Hepatocyte (in vitro differentiated cells): ENCODE results near the gene TREML1. TPM values are rescaled to one million over a fixed set of nuclear protein-coding genes. Genes with fewer than 3 reads are reported as not detected.
"Not testable (repeated sequence)": the region's sequence is repeated elsewhere in the genome, so short reads cannot be mapped to it uniquely, and the experiment has no call there.

Experiments used
- DNase-seq: peaks from one replicate; pipeline ENCODE4 v3.0.0-alpha.2; 2016; ENCODE audit warnings: low spot score
- H2AFZ ChIP-seq: fragments of 200-600 bp; sonication (generic); 2 replicates; pipeline ENCODE4 v1.6.0; 2016; ENCODE audit warnings: antibody characterized with exemption, mild to moderate bottlenecking
- H3K27ac ChIP-seq: fragments of 200-600 bp; sonication (generic); 2 replicates; pipeline ENCODE4 v1.5.1; 2016; ENCODE audit warnings: mild to moderate bottlenecking
- H3K27me3 ChIP-seq: fragments of 200-600 bp; sonication (generic); 2 replicates; pipeline ENCODE4 v1.6.1; 2016
- H3K36me3 ChIP-seq: fragments of 200-600 bp; sonication (generic); replicated peaks from 2 replicates; pipeline ENCODE4 v1.5.1; 2016; ENCODE audit warnings: low read depth; ENCODE audit not compliant: insufficient read depth
- H3K4me1 ChIP-seq: fragments of 200-600 bp; sonication (generic); 2 replicates; pipeline ENCODE4 v1.5.1; 2016; ENCODE audit warnings: mild to moderate bottlenecking, moderate library complexity; ENCODE audit not compliant: insufficient read depth
- H3K4me2 ChIP-seq: fragments of 200-600 bp; sonication (generic); 2 replicates; pipeline ENCODE4 v1.6.0; 2016
- H3K4me3 ChIP-seq: fragments of 200-600 bp; sonication (generic); 2 replicates; pipeline ENCODE4 v1.5.1; 2016; ENCODE audit warnings: mild to moderate bottlenecking
- H3K79me2 ChIP-seq: fragments of 200-600 bp; sonication (generic); 2 replicates; pipeline ENCODE4 v1.6.0; 2017; ENCODE audit warnings: mild to moderate bottlenecking
- H3K9me2 ChIP-seq: fragments of 200-600 bp; sonication (generic); replicated peaks from 2 replicates; pipeline ENCODE4 v1.6.0; 2017; ENCODE audit warnings: mild to moderate bottlenecking; ENCODE audit not compliant: insufficient read depth
- H3K9me3 ChIP-seq: fragments of 200-600 bp; sonication (generic); 2 replicates; pipeline ENCODE4 v1.5.1; 2016; ENCODE audit warnings: low read depth, mild to moderate bottlenecking
- H4K20me1 ChIP-seq: fragments of 200-600 bp; sonication (generic); 2 replicates; pipeline ENCODE4 v1.6.0; 2016; ENCODE audit warnings: mild to moderate bottlenecking; ENCODE audit not compliant: insufficient read depth, poor library complexity, severe bottlenecking
- CTCF ChIP-seq: fragments of 200-600 bp; sonication (generic); IDR thresholded peaks from 2 replicates; pipeline ENCODE4 v1.5.1; 2016; ENCODE audit warnings: antibody characterized with exemption, mild to moderate bottlenecking; ENCODE audit not compliant: poor library complexity
- EZH2 ChIP-seq: fragments of 200-600 bp; sonication (generic); IDR thresholded peaks from 2 replicates; pipeline ENCODE4 v1.6.1; 2016; ENCODE audit warnings: antibody characterized with exemption, mild to moderate bottlenecking, borderline replicate concordance
- EZH2phosphoT487 ChIP-seq: fragments of 200-600 bp; sonication (generic); IDR thresholded peaks from one replicate; pipeline ENCODE4 v1.6.1; 2018; ENCODE audit warnings: antibody characterized with exemption, mild to moderate bottlenecking, low read depth, moderate library complexity; ENCODE audit not compliant: unreplicated experiment, severe bottlenecking
- WGBS: methylation state at CpG from one replicate; pipeline ENCODE4 v1.1.6; 2016; ENCODE audit warnings: low lambda C conversion rate; ENCODE audit errors: missing lambda C conversion rate; 5-methylcytosine and 5-hydroxymethylcytosine counted together
- polyA plus RNA-seq: library from polyadenylated mRNA; unstranded; fragments of >200 nt; fragmentation: Nextera tagmentation; extraction: Ambion mirVana; gene quantifications from 2 replicates; pipeline ENCODE4 v1.2.1, GENCODE V29; 2016
- total RNA-seq: library from RNA; depleted of rRNA; stranded (reverse); fragments of >200 nt; gene quantifications from 2 replicates; pipeline ENCODE4 v1.2.3, GENCODE V29; 2014

The TREML1 gene
- total and polyA plus RNA-seq, 2 experiments from 2014 or later, result not detected

DNA sequence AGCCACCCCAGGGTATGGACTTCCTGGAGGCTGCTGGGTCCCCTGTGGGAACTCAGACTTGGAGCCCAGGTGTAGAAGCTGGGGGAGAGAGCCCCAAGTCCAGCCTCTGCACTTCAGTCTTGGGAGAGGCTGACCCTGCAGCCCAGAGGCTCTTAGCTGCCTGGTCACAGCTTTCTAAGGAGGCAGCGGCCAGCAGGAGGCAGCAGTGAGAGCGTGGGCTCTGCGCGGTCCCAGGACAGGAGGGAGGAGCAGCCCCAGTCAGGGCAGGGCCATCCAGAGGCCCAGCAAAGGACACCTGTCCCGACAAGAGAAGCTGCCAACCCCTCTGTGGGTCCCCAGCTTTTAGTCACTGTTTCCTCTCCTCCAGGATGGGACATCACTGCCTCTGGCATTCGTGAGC, 37.4 kb upstream of the TREML1 start:
- Histone ChIP-seq H3K4me3 (no peak overlapping the region), H3K9me3 (no peaks in the 10 kb centered on the region), H3K9me2 (no peaks in the 10 kb centered on the region), H3K4me2 (no peak overlapping the region), H2AFZ (no peak overlapping the region), H3K79me2 (no peaks in the 10 kb centered on the region), H3K36me3 (no peaks in the 10 kb centered on the region), H3K4me1 (no peaks in the 10 kb centered on the region), H4K20me1 (no peaks in the 10 kb centered on the region), H3K27me3 (peaks cover 14% of the 10 kb centered on the region), H3K27ac (no peak overlapping the region)
- TF ChIP-seq CTCF (peak; percentile 48), EZH2phosphoT487 (no peak)
- DNase-seq, result peak; percentile 60
- 20% methylated on average over 6 of the region's 6 CpGs for WGBS

DNA sequence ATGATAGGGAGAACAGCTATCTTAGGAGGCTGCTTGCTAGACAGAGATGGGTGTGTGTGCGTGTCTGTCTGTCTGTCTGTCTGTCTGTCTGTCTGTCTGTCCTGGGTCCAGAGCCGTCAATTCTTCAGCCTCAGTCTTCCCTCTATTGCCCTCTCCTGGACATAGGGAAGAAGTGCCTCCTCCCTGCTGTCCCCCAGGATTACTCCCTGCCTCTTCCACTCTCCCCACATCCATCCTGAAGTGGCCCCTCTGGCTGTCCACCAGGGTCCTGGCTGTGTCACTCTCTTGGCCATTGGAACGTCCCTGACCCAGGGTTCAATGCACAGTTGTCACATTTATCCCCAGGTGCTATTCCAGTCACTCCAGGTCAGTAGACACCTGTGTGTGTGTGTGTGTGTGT, 36.6 kb upstream of the TREML1 start:
- DNase-seq, result no peak
- Histone ChIP-seq H3K4me1 (no peaks in the 10 kb centered on the region), H3K4me2 (no peak overlapping the region), H3K4me3 (no peak overlapping the region), H3K9me3 (no peaks in the 10 kb centered on the region), H3K27me3 (peaks cover 8% of the 10 kb centered on the region), H3K36me3 (no peaks in the 10 kb centered on the region), H3K79me2 (no peaks in the 10 kb centered on the region), H2AFZ (no peak overlapping the region), H3K9me2 (no peaks in the 10 kb centered on the region), H3K27ac (no peak overlapping the region), H4K20me1 (no peaks in the 10 kb centered on the region)
- 84% methylated on average over 3 of the region's 3 CpGs for WGBS
- TF ChIP-seq EZH2phosphoT487 (no peak), EZH2 (no peak), CTCF (no peak)

GRCh38 chr6:41189967-41190366, 35.8 kb upstream of the TREML1 start:
- DNase-seq, result no peak
- Histone ChIP-seq H3K4me2 (no peak overlapping the region), H3K9me3 (no peaks in the 10 kb centered on the region), H3K4me3 (no peak overlapping the region), H3K9me2 (no peaks in the 10 kb centered on the region), H3K36me3 (no peaks in the 10 kb centered on the region), H3K79me2 (no peaks in the 10 kb centered on the region), H3K27ac (no peak overlapping the region), H2AFZ (no peak overlapping the region), H3K4me1 (no peaks in the 10 kb centered on the region), H3K27me3 (no peaks in the 10 kb centered on the region), H4K20me1 (no peaks in the 10 kb centered on the region)
- TF ChIP-seq EZH2 (no peak), CTCF (no peak), EZH2phosphoT487 (no peak)
- WGBS, result 98% methylated on average over 2 of the region's 2 CpGs

- H3K9me3 ChIP-seq, H2AFZ ChIP-seq, H3K79me2 ChIP-seq: not testable (repeated sequence)
Measured at GRCh38 chr6:41189046-41189445, 34.9 kb upstream of the TREML1 start.

More at GRCh38 chr6:41189046-41189445, 34.9 kb upstream of the TREML1 start:
- not testable (repeated sequence) for H3K27me3 ChIP-seq, H4K20me1 ChIP-seq, DNase-seq, H3K27ac ChIP-seq, H3K36me3 ChIP-seq, H3K9me2 ChIP-seq, H3K4me1 ChIP-seq, H3K4me3 ChIP-seq, H3K4me2 ChIP-seq
